ENCODE data around the gene DEPP1.

The DEPP1 gene

GRCh38 chr10:44960088-44960460 lies 18.5 kb downstream of the DEPP1 start:
- H3K4me3 ChIP-seq (ENCODE audit: low read depth, low read length), result peak overlapping the region; percentile 50
- TF ChIP-seq CTCF (IDR thresholded peaks at IDR 0.05; ENCODE audit: borderline replicate concordance, insufficient read depth, low read depth, low read length), result no peak

GRCh38 chr10:44959247-44960087 lies 19.1 kb downstream of the DEPP1 start, which contains the start of gene RASSF4:
Gene RASSF4, plus strand, starts transcription at chr10:44959802. Its CDS starts 10,401 bp downstream, at chr10:44970203.
- no peak for TF ChIP-seq CTCF (IDR thresholded peaks at IDR 0.05; ENCODE audit: borderline replicate concordance, insufficient read depth, low read depth, low read length)
- H3K4me3 ChIP-seq (ENCODE audit: low read depth, low read length), result peak within 1 kb of the TSS; percentile 75

GRCh38 chr10:44958898-44959246 lies 19.7 kb downstream of the DEPP1 start:
- no peak for TF ChIP-seq CTCF (IDR thresholded peaks at IDR 0.05; ENCODE audit: borderline replicate concordance, insufficient read depth, low read depth, low read length)
- H3K4me3 ChIP-seq (ENCODE audit: low read depth, low read length), result peak overlapping the region; percentile 75

- no peak for TF ChIP-seq CTCF (IDR thresholded peaks at IDR 0.05; ENCODE audit: borderline replicate concordance, insufficient read depth, low read depth, low read length)
- peak overlapping the region; percentile 75 for H3K4me3 ChIP-seq (ENCODE audit: low read depth, low read length)
Measured at GRCh38 chr10:44958196-44958897, 20.3 kb downstream of the DEPP1 start.

DNA sequence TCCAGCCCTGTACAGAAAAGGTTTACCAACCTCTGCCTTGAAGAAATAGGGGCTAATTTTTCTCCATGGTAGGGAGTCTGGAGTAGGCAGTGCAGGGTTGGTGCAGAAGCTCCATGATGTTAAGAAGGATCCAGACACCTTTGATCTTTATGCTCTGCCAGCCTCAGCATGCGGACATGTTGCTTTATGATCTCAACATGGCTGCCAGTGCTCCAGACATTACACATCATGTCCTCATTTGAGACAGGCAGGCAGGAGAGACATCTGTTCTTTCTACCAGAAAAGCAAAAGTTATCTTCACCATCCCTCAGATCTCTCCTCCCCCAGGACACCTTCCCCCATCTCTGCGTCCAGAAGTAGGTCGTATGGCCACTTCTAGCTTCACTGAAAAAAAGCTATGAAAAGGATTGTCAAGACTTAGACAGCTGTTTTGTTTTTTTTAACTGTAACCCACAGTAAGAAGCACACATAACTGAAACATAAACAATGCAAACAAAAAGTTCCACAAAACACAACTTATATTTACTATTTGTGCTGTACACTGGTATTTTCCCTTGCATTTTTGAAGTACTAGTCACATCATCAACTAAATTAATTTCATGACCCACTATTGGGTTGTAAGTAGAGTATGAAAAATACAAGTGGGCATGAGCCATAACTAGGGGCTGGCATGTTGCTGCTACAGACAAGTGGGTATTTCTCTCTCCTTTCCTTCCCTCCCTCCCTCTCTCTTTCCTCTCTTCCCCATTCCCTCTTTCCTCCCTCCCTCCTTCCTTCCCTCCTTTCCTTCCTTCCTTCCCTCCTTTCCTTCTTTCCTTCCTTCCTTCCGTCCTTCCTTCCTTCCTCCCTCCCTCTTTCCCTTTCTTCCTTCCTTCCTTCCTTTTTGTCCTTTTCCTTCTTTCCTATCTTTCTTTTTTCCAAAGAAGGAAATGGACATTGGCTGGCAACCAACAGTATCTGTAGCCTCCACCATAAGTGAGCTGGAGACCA lies 21.6 kb downstream of the DEPP1 start:
- H3K4me3 ChIP-seq (ENCODE audit: low read depth, low read length), result no peak overlapping the region
- no peak for TF ChIP-seq CTCF (IDR thresholded peaks at IDR 0.05; ENCODE audit: borderline replicate concordance, insufficient read depth, low read depth, low read length)

GRCh38 chr10:44956226-44956625 lies 22.4 kb downstream of the DEPP1 start:
- no peak for TF ChIP-seq CTCF (IDR thresholded peaks at IDR 0.05; ENCODE audit: borderline replicate concordance, insufficient read depth, low read depth, low read length)

More at GRCh38 chr10:44956226-44956625, 22.4 kb downstream of the DEPP1 start:
- H3K4me3 ChIP-seq (ENCODE audit: low read depth, low read length), result no peak overlapping the region
